ENCODE data around the gene KCNJ11. TPM values are rescaled to one million over a fixed set of nuclear protein-coding genes. Genes with fewer than 3 reads are reported as not detected.
A peak's percentile ranks its signal among the peaks of the same experiment; 100 is the strongest.

The KCNJ11 gene
- total and polyA plus RNA-seq, 2 of the 13 experiments (the other 11 are each of a cell fraction or from before 2014, with no cell fraction given): 0.38 to 1.6 TPM

- TF ChIP-seq CTCF (CRISPR knock-in tag; IDR thresholded peaks at IDR 0.05): peak; percentile 63
- TF ChIP-seq IRX3 (CRISPR knock-in tag; IDR thresholded peaks at IDR 0.05; ENCODE audit: borderline replicate concordance, low read depth): no peak
- TF ChIP-seq MEIS1 (CRISPR knock-in tag; IDR thresholded peaks at IDR 0.05; ENCODE audit: borderline replicate concordance): no peak
- TF ChIP-seq EHMT2 (IDR thresholded peaks at IDR 0.05; ENCODE audit: borderline replicate concordance, low read depth, low read length): 0 out of 2 replicates have a peak, but pooled peaks have one; percentile 21
- TF ChIP-seq SIN3A (IDR thresholded peaks at IDR 0.05; ENCODE audit: borderline replicate concordance, low read depth, low read length): no peak
- no peak for TF ChIP-seq ZNF674 (CRISPR knock-in tag; IDR thresholded peaks at IDR 0.05; ENCODE audit: low read depth)
- no peak for TF ChIP-seq TBX2 (CRISPR knock-in tag; IDR thresholded peaks at IDR 0.05; ENCODE audit: borderline replicate concordance)
- TF ChIP-seq ZFP36 (IDR thresholded peaks at IDR 0.05; ENCODE audit: borderline replicate concordance, low read depth, low read length, partially characterized antibody): no peak
- TF ChIP-seq BATF2 (CRISPR knock-in tag; IDR thresholded peaks at IDR 0.05): no peak
- no peak for TF ChIP-seq ZNF546 (CRISPR knock-in tag; conservative IDR thresholded peaks at IDR 0.05)
- TF ChIP-seq KAT8 (CRISPR knock-in tag; IDR thresholded peaks at IDR 0.05): 0 out of 2 replicates have a peak, but pooled peaks have one; percentile 19
- no peak for TF ChIP-seq CHD4 (IDR thresholded peaks at IDR 0.05; ENCODE audit: borderline replicate concordance, low read length)
- TF ChIP-seq ATF1 (CRISPR knock-in tag; IDR thresholded peaks at IDR 0.05): no peak
- TF ChIP-seq ZNF780A (CRISPR knock-in tag; IDR thresholded peaks at IDR 0.05): no peak
- TF ChIP-seq ZNF557 (CRISPR knock-in tag; IDR thresholded peaks at IDR 0.05): no peak
- TF ChIP-seq NR2F6 (IDR thresholded peaks at IDR 0.05): peak; percentile 27; the same call in 1 of the 2 replicates
- peak; percentile 40; the same call in 1 of the 2 replicates for TF ChIP-seq NR2F6 (CRISPR knock-in tag; IDR thresholded peaks at IDR 0.05)
- TF ChIP-seq KLF6 (CRISPR knock-in tag; IDR thresholded peaks at IDR 0.05): 0 out of 2 replicates have a peak, but pooled peaks have one; percentile 9
- TF ChIP-seq ADNP (CRISPR knock-in tag; IDR thresholded peaks at IDR 0.05): no peak
- TF ChIP-seq ZNF280B (CRISPR knock-in tag; IDR thresholded peaks at IDR 0.05; ENCODE audit: borderline replicate concordance): no peak
- no peak for TF ChIP-seq HHEX (CRISPR knock-in tag; IDR thresholded peaks at IDR 0.05)
- TF ChIP-seq GATAD2A (CRISPR knock-in tag; IDR thresholded peaks at IDR 0.05): peak; percentile 30; the same call in 1 of the 2 replicates
Observed at GRCh38 chr11:17354601-17354991, 33.9 kb downstream of the KCNJ11 start (continued).
